OCI-LY3 (cell line): ENCODE data around the gene CLPTM1L.

Experiments
- CTCF ChIP-seq: fragments of 200-600, 300-600 bp; sonication (generic); IDR thresholded peaks from 2 replicates; pipeline ENCODE4 v1.5.1; 2014; ENCODE audit warnings: antibody characterized with exemption, low read length, low read depth
- EZH2phosphoT487 ChIP-seq: fragments of 200-600 bp; shearing (Covaris generic); IDR thresholded peaks from 2 replicates; pipeline ENCODE4 v1.6.1; 2018; ENCODE audit warnings: antibody characterized with exemption, mixed run types, low read depth

- no peak for TF ChIP-seq CTCF
- no peak for TF ChIP-seq EZH2phosphoT487
These were observed 9.3 kb downstream of the CLPTM1L start for GRCh38 chr5:1335540-1336095.
